HG03095 (cell line): Measurements from ENCODE around the gene GPC3.
"Not testable (repeated sequence)": the region's sequence is repeated elsewhere in the genome, so short reads cannot be mapped to it uniquely, and the experiment has no call there.

Experiments used
- ATAC-seq: cut with Tn5 transposase; IDR thresholded peaks from one replicate; pipeline ENCODE4 v1.9.1; 2021; ENCODE audit warnings: moderate library complexity; ENCODE audit not compliant: unreplicated experiment

Gene GPC3

DNA sequence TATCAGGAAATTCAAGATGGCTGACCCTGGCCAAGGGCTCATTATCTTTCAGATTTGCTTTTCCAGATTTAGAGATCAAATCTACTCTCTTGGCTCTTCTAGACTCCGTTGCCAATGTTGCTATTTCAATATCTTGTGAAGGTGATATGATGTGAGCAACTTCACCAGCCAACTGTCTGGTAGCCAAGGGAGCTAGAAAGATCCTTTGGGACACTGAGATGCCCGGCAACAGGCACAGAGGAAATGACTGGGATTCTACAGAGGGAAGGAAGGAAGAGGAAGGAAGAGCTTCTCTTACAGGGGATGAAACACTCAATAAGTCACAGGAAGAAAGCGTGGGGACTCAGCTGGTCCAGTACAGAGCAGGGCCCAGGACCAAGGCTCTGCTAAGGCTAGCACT lies 448.3 kb downstream of the GPC3 start:
- ATAC-seq, result no peak

DNA sequence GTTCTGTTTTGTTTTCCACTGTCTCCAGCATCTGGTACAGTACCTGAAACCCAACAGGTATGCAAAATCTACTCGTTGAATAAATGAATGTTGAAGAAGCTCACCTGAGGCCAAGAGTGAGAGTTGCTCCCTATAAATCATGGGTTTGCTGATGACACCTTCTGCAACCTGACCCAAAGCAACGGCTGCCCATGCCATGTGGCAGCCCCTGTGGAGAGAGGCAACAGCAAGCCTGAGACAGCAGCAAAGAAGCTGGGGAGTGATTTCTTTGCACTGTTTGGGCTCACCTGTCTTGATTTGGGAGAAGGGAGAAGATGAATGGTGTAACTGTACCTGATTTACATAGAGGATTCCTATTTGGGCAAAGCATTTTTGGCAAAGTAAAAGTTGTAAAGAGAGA lies 450.3 kb downstream of the GPC3 start:
- no peak for ATAC-seq

DNA sequence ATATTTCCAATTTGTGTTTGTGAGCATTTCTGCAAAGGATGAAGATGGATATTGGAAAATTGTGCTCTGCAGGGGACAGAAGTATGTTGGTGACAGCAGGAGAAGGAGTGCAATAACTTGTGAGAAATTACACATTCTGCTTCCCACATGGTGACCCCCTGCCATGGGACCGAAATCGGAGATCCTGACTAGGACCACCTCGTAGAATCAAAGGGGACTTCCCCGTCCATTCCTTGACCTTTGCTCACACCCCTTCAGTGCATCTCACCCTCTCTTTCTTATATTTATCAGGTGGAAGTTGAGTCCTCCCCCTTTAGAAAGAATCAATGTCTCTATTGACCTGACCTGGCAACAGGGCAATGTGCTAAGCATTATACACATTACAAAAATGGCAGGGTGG lies 451.2 kb downstream of the GPC3 start:
- ATAC-seq, result no peak

DNA sequence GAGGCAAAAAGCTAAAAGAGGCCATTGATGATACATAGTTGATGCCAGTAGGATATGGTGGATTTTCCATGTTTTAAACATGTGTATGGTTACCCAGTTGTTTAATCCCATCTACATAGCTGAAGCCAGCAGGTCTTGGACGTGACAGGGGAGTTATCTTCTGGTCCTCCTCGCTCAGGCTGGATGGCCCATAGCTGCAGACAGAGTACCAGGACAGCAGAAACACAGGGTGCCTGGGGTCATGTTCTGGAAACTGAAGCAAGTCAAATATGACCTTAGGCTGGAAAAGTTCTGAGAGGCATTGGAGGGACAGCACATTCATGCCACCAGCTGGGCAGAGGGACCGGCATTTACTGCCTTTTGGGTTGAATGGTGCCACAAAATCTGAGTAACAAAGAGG lies 452.1 kb downstream of the GPC3 start:
- ATAC-seq, result no peak

DNA sequence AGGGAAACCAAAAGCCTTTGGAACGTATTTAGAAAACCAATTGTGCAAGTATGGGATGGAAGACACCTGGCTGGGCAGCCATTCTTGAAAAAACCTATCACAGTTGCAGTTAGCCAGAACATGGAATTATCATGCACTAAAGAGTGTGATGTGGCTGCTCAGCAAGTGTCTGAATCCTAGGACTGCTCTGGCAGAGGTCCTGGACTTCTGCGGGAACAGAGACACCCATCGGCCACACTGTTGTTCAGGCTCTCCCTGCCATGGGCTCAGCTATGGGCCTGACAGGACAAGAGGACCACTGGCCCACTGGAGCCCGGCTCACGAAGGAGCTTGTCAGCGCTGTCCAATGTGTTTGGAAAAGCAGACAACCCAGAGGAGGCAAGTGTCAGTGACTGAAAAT lies 454.4 kb downstream of the GPC3 start:
- no peak for ATAC-seq

DNA sequence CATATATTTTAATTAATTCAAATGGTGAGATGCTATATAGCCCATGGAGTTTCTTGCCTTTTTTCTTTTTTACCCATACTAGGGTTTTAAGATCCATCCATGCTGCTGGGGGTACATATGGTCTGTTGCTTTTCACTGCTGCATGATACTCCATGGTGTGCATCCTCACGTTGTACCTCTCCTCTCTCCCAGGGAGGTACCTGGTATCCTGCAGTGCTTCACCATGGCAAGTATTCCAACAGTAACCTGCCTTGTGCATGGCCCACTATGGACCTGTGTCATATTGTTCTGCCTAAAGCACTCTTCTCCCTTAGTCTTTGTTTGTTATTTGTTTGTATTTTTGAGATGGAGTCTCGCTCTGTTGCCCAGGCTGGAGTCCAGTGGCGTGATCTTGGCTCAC lies 455.8 kb downstream of the GPC3 start:
- ATAC-seq, result no peak

DNA sequence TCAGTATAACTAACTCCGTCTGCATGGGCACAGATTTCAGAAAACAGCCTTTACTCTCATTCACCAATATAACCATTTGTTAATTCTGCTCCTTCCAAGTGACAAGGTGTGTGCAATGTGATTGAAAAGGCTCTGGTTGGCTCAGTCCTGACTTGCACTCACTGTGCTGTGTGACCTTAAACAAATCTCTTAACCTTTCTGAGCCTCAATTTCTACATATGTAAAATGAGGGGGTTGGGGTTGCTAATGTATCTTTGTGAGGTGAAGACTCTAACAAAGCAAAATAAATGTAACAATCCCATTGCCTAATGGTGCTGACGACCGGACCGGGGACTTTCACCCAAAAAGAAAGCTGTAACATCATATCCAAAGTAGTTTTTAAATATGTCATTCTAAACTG lies 457.6 kb downstream of the GPC3 start:
- no peak for ATAC-seq

DNA sequence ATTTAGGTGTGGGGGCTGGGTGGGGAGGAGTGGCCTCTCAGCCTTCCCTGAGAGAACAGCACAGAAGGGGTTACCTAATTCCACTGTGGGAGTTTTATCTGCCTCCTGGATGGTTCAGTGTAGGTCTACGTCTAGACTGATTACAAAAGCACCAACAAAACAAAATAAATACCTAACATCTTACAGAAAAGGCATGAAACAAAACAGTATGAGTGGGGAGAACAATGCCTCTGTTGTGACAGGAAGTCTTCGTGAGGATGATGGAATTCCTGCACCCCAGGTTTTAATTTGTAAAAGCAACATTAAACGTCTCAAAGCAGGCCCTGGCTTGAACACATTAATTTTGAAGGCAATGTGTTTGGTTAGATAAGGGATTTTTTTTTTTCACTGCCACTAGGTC lies 458.0 kb downstream of the GPC3 start:
- ATAC-seq, result no peak

DNA sequence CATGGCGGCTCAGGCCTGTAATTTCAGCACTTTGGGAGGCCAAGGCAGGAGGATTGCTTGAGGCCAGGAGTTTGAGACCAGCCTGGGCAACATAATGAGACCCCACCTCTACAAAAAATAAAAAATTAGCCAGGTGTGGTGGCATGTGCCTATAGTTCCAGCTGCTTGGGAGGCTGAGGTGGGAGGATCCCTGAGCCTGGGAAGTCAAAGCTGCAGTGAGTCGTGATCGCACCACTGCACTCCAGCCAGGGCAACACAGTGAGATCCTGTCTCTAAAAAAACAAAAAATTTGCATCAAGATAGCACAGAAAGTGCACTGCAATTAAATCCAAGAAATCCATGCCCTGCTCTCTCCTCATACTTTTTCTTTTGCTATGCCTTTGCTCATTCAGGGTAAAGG lies 458.6 kb downstream of the GPC3 start:
- not testable (repeated sequence) for ATAC-seq

DNA sequence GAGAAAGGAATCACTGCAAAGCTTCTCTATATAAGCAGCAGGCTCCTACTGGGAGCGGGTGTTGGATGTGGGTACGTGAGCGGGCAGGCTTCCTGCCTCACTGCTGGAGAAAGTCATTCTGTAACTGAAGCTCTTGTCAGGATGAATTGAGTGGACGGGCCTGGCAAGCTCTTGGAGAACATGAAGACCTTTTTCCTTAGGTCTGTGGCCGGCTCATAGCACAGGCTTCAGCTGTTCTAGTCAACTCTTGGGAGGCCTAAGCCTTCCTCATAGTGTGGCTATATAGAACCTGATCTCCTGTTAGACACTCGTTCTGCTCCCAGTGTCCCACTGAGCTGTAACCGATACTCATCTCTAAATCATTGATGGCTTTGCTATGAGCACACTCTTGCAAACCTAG lies 461.9 kb downstream of the GPC3 start:
- ATAC-seq, result no peak

DNA sequence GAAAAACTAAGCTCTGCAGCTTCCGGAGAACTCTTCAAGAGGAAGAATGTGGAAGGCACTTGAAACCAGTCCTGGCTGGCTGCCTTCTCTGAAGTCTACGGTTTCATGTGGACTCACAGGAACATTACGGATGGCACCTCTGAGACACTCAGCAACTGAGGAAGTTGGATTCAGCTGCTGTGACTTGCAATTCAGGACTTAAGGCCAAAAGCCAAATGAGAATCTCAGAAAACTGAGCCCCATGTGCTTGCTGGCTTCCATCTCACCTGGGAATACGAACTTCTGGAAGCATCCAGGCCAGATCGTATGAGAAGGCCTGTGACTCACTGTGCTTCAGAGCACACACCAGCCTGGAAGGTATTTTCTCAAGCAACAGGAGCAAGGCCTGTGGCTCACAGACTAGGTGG lies 462.3 kb downstream of the GPC3 start:
- no peak for ATAC-seq

DNA sequence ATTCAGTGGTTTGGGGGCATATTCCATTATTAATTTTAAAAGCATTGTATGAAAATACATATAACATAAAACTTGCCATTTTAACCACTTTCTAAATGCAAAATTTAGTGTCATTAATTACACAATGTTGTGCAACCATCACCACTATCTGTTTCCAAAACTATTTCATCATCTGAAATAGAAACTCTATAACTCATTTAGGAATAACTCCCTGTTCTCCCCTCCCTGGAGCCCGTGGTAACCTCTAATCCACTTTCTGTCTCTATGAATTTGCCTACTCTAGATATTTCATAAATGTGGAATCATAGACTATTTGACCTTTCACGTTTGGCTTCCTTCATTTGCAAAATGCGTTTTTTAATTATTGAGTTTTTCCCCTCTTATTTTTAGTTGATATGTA lies 468.7 kb downstream of the GPC3 start:
- ATAC-seq, result no peak

DNA sequence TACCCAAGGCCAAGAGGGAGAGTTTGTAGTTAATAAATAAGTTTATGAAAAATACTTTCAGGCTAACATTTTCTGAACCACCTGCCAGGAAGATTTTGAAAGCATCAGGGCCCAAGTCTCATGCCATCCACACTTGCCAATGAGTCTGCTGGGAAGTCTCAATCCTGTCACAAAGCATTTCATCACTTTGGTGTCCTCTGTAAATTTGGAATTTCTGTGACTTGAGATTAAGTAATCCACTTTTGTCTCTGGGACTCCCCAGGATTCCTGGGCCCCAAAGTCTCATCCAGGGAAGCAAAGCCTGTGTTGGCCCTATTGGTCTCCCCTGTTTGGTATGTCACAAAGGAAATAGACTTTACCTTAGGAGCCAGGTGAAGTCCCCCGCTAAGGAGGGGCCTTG lies 470.9 kb downstream of the GPC3 start:
- no peak for ATAC-seq

DNA sequence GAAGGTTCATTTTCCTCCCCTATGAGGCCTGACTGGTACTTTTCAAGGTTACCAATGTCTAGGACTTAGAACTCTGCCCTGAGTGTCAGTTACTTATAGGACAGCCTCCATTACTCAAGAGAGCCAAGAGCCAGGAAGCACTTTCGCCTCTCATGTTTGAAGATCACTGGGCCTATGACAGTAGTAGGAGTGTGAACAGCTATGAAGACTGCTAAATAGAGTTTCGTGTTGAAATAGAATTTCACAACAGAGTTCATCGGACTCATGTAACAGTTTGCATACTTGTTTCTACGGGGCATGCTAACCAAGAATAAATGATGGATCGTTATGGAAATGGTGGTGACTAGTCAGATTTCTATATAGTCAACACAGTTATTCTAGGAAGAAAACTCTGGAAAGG lies 472.3 kb downstream of the GPC3 start:
- ATAC-seq, result no peak

DNA sequence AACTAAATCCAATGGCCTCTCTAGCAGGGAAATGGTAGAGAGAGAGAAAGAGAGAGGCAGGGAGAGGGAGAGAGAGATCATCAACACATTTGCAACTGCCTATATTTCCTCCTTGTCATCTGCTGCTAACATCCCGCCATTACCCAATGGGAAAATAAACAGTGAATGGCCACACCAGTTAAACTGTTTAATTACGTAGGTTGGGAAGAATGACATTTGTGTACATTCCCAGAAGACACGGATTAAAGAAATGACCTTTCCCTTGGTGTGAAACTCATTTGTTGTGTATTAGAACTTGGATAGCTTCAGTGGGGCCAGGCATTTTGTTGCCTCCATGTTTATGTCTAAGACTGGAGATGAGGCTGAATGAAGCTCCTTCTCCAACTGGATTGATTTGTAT lies 474.4 kb downstream of the GPC3 start:
- ATAC-seq, result no peak

DNA sequence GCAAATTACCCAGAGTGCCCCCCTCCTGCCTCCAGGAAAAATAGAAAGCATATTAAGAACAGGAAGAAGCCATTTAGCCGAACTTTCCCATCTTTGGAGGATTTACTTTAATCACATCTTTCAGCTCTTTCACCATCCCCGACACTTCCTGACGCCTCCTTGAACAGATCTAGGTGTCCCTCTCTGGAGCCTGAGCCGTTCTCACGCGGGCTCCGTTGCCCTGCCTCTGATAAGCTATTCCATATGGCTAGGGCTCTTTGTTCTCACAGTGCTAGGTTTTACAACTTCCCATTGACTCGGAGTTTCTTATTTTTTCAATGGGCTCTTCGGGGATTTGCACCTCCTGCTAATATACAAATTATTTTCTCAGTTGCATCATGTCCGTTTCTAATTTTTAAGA lies 488.0 kb downstream of the GPC3 start:
- ATAC-seq, result no peak

DNA sequence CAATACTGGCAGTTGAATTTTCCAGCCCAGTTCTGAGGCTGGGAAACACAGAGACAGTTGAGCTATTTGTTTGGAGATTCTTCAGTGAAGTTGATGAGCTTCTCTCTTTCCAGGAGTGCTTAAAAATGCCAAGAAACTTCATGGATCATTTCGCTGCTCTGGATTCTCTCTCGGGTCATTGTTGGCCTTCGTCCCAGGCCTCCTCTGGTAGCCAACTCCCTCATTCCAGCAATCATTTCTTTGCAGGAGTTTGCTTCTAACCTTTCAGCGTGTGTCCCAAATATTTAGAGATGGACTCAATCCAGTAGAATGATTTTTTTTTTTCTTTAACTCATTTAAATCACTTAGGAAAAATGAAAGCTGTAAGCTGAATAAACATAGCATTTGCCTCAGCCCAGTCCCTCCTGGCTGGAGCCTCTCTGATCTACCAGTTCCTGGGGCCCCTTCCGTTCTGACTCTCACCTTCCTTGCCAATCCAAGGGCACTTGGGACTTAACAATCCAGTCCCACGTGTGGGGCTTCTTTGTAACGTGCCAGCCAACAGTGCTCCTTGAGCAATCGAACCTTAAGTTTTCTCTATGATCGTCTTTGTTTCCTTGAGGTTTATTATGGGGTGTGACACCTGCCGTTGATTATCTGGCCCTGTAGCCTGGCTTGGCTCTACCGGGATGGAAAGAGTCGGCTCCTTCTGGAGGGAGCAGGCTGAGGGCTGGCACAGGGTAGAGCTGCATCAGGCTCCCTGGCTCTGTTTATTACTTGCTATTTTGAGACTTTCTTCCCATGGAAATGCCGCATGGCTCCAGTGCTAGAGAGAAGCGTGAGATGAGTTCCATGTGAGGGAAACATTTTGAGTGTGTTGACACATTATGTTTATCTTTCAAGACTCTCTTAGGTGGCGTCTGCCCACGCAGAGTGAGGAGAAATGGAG lies 489.7 kb downstream of the GPC3 start:
- ATAC-seq, result no peak

DNA sequence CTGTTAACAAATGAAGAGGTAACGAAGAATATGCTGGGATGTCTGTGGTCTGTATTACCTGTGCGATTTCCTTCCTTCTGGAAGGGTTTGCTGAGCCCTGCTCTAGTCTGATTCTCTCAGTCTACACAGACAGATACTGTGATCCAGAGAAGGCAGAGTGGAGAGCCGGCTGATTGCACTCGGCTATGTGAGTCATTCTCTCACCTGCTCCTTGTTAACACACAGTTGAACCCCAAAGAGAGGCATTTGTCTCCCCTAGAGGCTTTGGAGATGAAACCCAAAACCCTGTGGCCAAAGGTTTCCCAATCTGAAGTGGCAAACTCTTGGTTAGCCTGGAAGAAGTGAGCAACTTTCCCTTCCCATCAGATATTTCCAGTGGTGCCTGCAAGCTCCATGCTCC lies 492.0 kb downstream of the GPC3 start:
- no peak for ATAC-seq

DNA sequence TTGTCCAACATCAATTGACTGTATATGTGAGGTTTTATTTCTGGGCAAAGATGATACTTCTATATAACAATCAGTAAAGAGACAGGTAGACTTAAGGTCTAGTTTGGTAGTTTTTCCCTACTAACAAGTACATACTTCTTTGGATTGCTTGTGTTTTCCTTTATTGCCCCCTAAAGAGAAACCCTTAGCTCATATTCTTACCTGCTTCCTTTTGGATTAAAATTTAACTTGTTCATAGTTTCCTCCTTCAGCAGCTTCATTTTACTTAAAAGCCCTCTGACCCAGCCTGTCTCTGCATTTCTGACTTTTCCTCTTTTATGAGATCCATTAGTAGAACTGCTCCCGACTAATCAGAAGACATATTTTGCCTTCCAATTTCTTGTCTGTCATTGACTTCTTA lies 494.4 kb downstream of the GPC3 start:
- no peak for ATAC-seq
